Stimulated activated CD4-positive, alpha-beta T cell treated with anti-CD3 and anti-CD28 coated beads, Interleukin-12 subunit alpha, Interleukin-12 subunit beta, amount 100 ng/mL, for 4 hours (primary cell): ENCODE measurements around the gene H2BK1.

Experiments
- DNase-seq: peaks from one replicate; pipeline ENCODE4 v3.0.0-alpha.2; 2020

Gene H2BK1

GRCh38 chr7:151198945-151199848 lies 11.1 kb downstream of the H2BK1 start:
- DNase-seq: no peak

DNA sequence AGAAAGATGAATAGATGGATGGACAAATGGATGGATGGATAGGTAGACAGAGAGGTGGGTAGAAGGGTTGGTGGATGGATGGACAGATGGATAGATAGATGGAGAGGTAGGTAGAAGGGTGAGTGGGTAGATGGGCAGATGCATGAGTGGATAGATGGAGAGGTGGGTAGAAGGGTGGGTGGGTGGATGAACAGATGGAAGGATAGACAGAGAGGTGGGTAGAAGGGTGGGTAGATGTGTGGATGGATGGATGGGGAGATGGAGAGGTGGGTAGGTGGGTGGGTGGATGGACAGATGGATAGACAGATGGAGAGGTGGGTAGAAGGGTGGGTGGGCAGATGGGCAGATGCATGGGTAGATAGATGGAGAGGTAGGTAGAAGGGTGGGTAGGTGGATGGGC lies 12.4 kb downstream of the H2BK1 start:
- DNase-seq: no peak

GRCh38 chr7:151195616-151196450 lies 14.5 kb downstream of the H2BK1 start:
- DNase-seq: no peak

DNA sequence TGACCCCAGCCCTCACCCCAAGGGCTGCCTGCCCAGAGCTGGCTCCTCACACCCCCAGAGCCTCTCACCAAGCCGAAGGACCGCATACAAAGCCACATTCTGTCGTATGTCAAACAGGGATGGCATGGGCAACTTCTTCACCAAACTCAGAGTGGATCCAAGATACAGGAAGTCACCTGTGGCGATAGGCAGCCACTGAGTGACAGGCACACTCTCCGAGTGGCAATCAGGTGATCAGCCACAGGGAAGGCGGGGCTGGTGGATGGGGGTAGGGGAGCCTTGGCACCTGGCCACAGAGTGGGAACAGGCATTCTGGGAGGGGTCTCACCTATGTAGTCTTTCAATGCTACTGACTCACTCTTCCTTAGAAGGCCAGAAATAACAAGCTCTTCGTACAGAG lies 16.1 kb downstream of the H2BK1 start:
- DNase-seq: no peak

GRCh38 chr7:151193203-151193978 lies 16.9 kb downstream of the H2BK1 start:
- no peak for DNase-seq

- no peak for DNase-seq
Observed at GRCh38 chr7:151192002-151192539, 18.2 kb downstream of the H2BK1 start.

GRCh38 chr7:151191544-151191943 lies 18.7 kb downstream of the H2BK1 start:
- DNase-seq: no peak

- DNase-seq: no peak
Observed at GRCh38 chr7:151189038-151189437, 21.2 kb downstream of the H2BK1 start.

DNA sequence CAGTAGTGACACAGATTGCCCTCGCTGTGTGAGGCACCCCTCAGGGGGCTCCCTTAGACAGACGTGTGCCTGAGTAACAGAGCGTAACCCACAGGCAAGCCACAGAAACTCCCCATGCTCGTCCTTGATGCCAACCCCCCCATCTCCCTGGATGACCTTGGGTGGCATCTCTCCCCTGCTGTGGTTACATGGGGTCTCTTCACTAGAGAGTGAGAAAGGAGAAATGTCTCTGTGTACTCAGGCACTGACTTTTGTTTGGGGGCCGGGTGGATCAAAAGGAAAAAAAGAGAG lies 22.1 kb downstream of the H2BK1 start:
- no peak for DNase-seq

GRCh38 chr7:151187409-151188251 lies 22.7 kb downstream of the H2BK1 start:
- no peak for DNase-seq

- no peak for DNase-seq
Observed at GRCh38 chr7:151186640-151187408, 23.5 kb downstream of the H2BK1 start, which contains the start of gene ASB10. Gene ASB10 (minus strand): TSS chr7:151187250. CDS start chr7:151187130, 120 bp downstream.

GRCh38 chr7:151185762-151186639 lies 24.3 kb downstream of the H2BK1 start:
- no peak for DNase-seq

DNA sequence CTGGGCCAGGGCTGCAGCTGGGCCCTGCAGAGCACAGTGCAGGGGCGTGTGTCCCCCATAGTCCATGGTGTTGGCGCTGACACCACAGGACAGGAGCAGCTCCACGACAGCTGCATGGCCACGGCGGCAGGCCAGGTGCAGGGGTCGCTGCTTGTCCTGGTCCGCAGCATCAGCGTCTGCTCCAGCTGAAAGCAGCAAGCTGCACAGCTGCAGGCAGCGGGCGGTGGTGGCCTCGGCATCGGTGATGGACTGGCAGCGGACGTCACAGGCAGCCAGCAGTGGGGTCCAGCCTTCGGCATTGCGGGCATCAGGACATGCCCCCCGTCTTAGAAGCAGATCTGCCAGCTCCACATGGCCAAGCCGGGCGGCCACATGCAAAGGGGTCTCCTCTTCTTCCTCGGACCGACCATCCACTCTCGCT lies 29.3 kb downstream of the H2BK1 start:
- no peak for DNase-seq

DNA sequence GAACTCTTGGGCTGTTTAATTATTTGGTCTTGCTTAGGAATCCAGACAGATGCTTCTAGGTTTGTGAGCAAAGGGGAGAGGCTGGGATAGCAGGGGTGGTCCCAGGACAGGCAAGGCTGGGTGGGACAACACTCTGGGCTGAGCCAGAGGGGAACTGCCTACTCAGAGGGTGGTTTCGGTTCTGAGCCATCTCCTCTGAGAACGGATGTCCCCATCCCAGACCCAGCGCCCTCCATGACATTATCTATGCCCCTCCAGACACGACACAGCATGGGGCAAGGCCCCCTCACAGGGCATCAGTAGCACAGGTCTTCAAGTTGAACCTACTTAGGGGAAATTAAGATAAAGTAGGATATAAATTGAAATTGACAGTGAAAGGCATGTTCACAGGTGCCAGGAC lies 30.3 kb downstream of the H2BK1 start:
- no peak for DNase-seq

- DNase-seq: no peak
Observed at GRCh38 chr7:151179287-151179860, 30.9 kb downstream of the H2BK1 start.

GRCh38 chr7:151178831-151179230 lies 31.5 kb downstream of the H2BK1 start:
- no peak for DNase-seq

DNA sequence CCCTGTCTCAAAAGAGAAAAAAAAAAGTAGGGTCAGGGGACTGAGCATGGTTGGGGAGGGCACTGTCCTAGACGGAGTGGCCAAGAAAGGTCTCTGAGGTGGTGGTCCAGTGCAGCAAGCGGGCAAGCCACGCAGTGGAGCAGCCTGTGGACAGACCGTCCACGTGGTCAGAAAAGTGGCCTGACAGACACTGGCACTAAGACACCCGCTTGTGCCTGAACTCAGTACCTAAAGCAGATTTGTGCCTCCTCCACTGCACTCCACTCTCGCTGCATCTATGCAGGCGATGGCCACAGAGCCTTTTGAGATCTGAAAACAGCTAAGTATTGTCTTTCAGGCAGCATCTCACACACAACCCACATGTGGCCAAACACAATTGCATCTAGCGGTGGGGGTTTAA lies 32.1 kb downstream of the H2BK1 start:
- DNase-seq: no peak

DNA sequence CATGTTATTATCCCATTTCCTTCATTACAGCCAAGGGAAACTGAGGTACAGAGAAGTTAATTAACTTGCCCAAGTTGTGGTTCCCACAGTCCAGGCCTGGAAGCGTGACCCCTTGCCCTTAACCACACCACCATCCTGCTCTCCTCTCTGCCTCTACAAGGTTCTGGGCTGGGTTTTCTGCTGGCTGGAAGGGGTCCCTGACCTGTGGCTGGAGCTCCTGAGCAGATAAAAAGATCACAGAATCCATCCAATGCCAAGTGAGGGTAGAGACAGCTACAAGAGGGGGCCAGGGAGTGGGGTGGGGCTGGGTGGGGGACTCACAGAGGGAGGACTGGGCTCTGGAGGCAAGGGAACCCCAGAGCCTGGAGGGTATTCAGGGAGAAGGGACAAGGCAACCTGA lies 33.0 kb downstream of the H2BK1 start:
- DNase-seq: no peak

DNA sequence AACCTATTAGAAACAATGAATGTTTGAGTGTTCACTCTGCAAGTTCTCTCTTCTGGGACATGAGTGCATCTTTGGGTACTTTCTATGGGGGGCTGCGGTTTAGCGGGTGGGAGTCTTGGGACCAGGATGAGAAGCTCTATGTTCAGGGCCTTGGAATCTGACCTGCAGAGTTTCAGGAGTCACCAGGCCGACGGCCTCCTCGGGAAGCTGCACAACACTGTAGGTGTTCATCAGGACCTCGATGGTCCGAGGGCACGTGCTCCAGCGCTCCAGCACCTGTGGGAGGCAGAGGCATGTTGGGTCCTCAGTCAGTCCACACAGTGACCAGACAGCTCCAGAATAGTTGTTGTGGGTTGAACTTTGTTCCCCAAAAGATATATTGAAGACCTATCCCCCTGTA lies 33.9 kb downstream of the H2BK1 start:
- DNase-seq: no peak

GRCh38 chr7:151175793-151176311 lies 34.4 kb downstream of the H2BK1 start:
- DNase-seq: no peak
